OCI-LY3 (cell line): ENCODE results near the gene LCN6.

Experiments used
- CTCF ChIP-seq: fragments of 200-600, 300-600 bp; sonication (generic); IDR thresholded peaks from 2 replicates; pipeline ENCODE4 v1.5.1; 2014; ENCODE audit warnings: antibody characterized with exemption, low read length, low read depth
- EZH2phosphoT487 ChIP-seq: fragments of 200-600 bp; shearing (Covaris generic); IDR thresholded peaks from 2 replicates; pipeline ENCODE4 v1.6.1; 2018; ENCODE audit warnings: antibody characterized with exemption, mixed run types, low read depth

- no peak for TF ChIP-seq CTCF
- no peak for TF ChIP-seq EZH2phosphoT487
These were observed 31.5 kb upstream of the LCN6 start for GRCh38 chr9:136779808-136780207.
